A549 (cell line): Measurements from ENCODE around the gene CMIP. TPM values are rescaled to one million over a fixed set of nuclear protein-coding genes. Genes with fewer than 3 reads are reported as not detected.

Experiments
- ATAC-seq, 2 experiments: fragments of 200-7000 bp in 1 of 2; fragments of >200 bp in 1 of 2; cut with Nextera tagmentation in 1 of 2; cut with Tn5 transposase in 1 of 2; 3 replicates each; pipeline versions ENCODE4 v1.8.0 to v1.9.1; 2018 to 2020; ENCODE audit warnings: mild to moderate bottlenecking in 1 of 2, moderate library complexity in 1 of 2
- CTCF ChIA-PET: fragments of 300-600 bp; sonication (Branson Sonifier 250); formaldehyde crosslinking; extraction: SDS; loops from one replicate; lab custom pipeline; 2021; ENCODE audit warnings: antibody characterized with exemption, inconsistent platforms; lab: Yijun Ruan, JAX
- POLR2A ChIA-PET: fragments of 350-600 bp; formaldehyde crosslinking; extraction: SDS; loops from one replicate; lab custom pipeline; 2021; ENCODE audit warnings: antibody characterized with exemption, inconsistent platforms; lab: Yijun Ruan, JAX
- DNase-seq, 2 experiments: peaks; one replicate each; pipeline versions ENCODE4 v3.0.0 to v3.0.0-alpha.2; 2011 to 2016; ENCODE audit warnings: low read depth in 1 of 2, low spot score in 1 of 2
- FAIRE-seq: peaks from 2 replicates; lab custom pipeline; 2011; peaks lifted over from hg19 to GRCh38; lab: Jason Lieb, UNC
- H3K27ac ChIP-seq, 2 experiments: fragments of >200 bp; sonication (Bioruptor Twin); formaldehyde crosslinking; 3 replicates each; pipeline ENCODE4 v1.5.1; 2016 to 2017
- H3K4me1 ChIP-seq: fragments of >200 bp; sonication (Bioruptor Twin); formaldehyde crosslinking; 3 replicates; pipeline ENCODE4 v1.6.1; 2016
- H3K4me2 ChIP-seq: fragments of >200 bp; sonication (Bioruptor Twin); formaldehyde crosslinking; 3 replicates; pipeline ENCODE4 v1.6.1; 2016
- H3K4me3 ChIP-seq: fragments of >200 bp; sonication (Bioruptor Twin); formaldehyde crosslinking; 3 replicates; pipeline ENCODE4 v1.5.1; 2016
- H3K9me3 ChIP-seq: fragments of >200 bp; sonication (Bioruptor Twin); formaldehyde crosslinking; 3 replicates; pipeline ENCODE4 v1.6.1; 2016
- BCL3 ChIP-seq: fragments of >200 bp; sonication (Bioruptor Twin); formaldehyde crosslinking; IDR thresholded peaks from 3 replicates; pipeline ENCODE4 v1.6.1; 2016
- CBX8 ChIP-seq: fragments of 200-600 bp; sonication (generic); IDR thresholded peaks from 2 replicates; pipeline ENCODE4 v1.6.1; 2016
- CEBPB ChIP-seq, 2 experiments: fragments of >200 bp in 1 of 2; sonication (Bioruptor Twin) in 1 of 2; formaldehyde crosslinking in 1 of 2; IDR thresholded peaks; 2 replicates each; pipeline ENCODE4 v1.6.1; 2012 to 2016
- EHMT2 ChIP-seq: fragments of 200-600 bp; sonication (generic); IDR thresholded peaks from 2 replicates; pipeline ENCODE4 v1.6.1; 2016; ENCODE audit warnings: antibody characterized with exemption, low read depth, mild to moderate bottlenecking, moderate library complexity
- EP300 ChIP-seq, 2 experiments: fragments of >200 bp; sonication (Bioruptor Twin); formaldehyde crosslinking; IDR thresholded peaks; 2 replicates in 1 of 2; 3 replicates in 1 of 2; pipeline ENCODE4 v1.6.1; 2016 to 2017
- FOSL2 ChIP-seq, 2 experiments: fragments of 450-650 bp in 1 of 2; fragments of >200 bp in 1 of 2; sonication (Bioruptor Twin) in 1 of 2; formaldehyde crosslinking; IDR thresholded peaks; 2 replicates each; pipeline versions ENCODE4 v1.5.0 to v1.6.1; 2016 to 2020; ENCODE audit warnings: mild to moderate bottlenecking in 1 of 2, moderate library complexity in 1 of 2
- GATA3 ChIP-seq: IDR thresholded peaks from 2 replicates; pipeline ENCODE4 v1.6.1; 2012; ENCODE audit warnings: borderline replicate concordance
- HES2 ChIP-seq: fragments of >200 bp; sonication (Bioruptor Twin); formaldehyde crosslinking; IDR thresholded peaks from 2 replicates; pipeline ENCODE4 v1.6.1; 2016
- HMGXB4 ChIP-seq: fragments of 250-450 bp; sonication (Bioruptor Pico); IDR thresholded peaks from 2 replicates; pipeline ENCODE4 v1.5.0; 2021; ENCODE audit warnings: mild to moderate bottlenecking, moderate library complexity, borderline replicate concordance
- HOXA7 ChIP-seq: fragments of 250-450 bp; sonication (Bioruptor Pico); IDR thresholded peaks from 2 replicates; pipeline ENCODE4 v1.5.0; 2020; ENCODE audit warnings: mild to moderate bottlenecking, moderate library complexity
- HOXB13 ChIP-seq: fragments of 250-450 bp; sonication (Bioruptor Pico); IDR thresholded peaks from 2 replicates; pipeline ENCODE4 v1.5.0; 2020; ENCODE audit warnings: low read depth, mild to moderate bottlenecking, moderate library complexity
- HOXB5 ChIP-seq: fragments of 250-450 bp; sonication (Bioruptor Pico); IDR thresholded peaks from 2 replicates; pipeline ENCODE4 v1.5.0; 2020; ENCODE audit warnings: mild to moderate bottlenecking, moderate library complexity
- JUN ChIP-seq, 2 experiments: fragments of >200 bp; sonication (Bioruptor Twin); formaldehyde crosslinking; IDR thresholded peaks; 2 replicates in 1 of 2; 3 replicates in 1 of 2; pipeline ENCODE4 v1.6.1; 2016 to 2017
- KDM1A ChIP-seq: fragments of 200-600 bp; sonication (generic); IDR thresholded peaks from 2 replicates; pipeline ENCODE4 v1.6.1; 2016; ENCODE audit warnings: low read depth, mild to moderate bottlenecking
- KDM5A ChIP-seq: fragments of 200-600 bp; sonication (generic); IDR thresholded peaks from 2 replicates; pipeline ENCODE4 v1.6.1; 2016; ENCODE audit warnings: antibody characterized with exemption, mild to moderate bottlenecking
- MAFK ChIP-seq: fragments of 450-650 bp; IDR thresholded peaks from 2 replicates; pipeline ENCODE4 v1.6.1; 2014; ENCODE audit not compliant: partially characterized antibody
- MAX ChIP-seq: IDR thresholded peaks from 2 replicates; pipeline ENCODE4 v1.6.1; 2012
- MYC ChIP-seq: IDR thresholded peaks from 2 replicates; pipeline ENCODE4 v1.6.1; 2012; ENCODE audit warnings: mild to moderate bottlenecking, inconsistent platforms, low read length, improper control_type of control experiment, borderline replicate concordance
- NFE2L2 ChIP-seq: fragments of 150-350 bp; conservative IDR thresholded peaks from 2 replicates; pipeline ENCODE4 v1.6.1; 2014; ENCODE audit warnings: low read length
- PBX3 ChIP-seq: IDR thresholded peaks from 2 replicates; pipeline ENCODE4 v1.6.1; 2012
- POLR2AphosphoS2 ChIP-seq: conservative IDR thresholded peaks from 2 replicates; pipeline ENCODE4 v1.6.1; 2012; ENCODE audit warnings: low read length, improper control_type of control experiment, inconsistent platforms
- RFX5 ChIP-seq: fragments of 450-650 bp; IDR thresholded peaks from 2 replicates; pipeline ENCODE4 v1.7.1; 2014; ENCODE audit warnings: antibody characterized with exemption, mild to moderate bottlenecking, moderate library complexity
- TFCP2L1 ChIP-seq: fragments of 250-450 bp; sonication (Bioruptor Pico); IDR thresholded peaks from 2 replicates; pipeline ENCODE4 v1.5.0; 2021; ENCODE audit warnings: mild to moderate bottlenecking
- USF2 ChIP-seq: fragments of 450-650 bp; IDR thresholded peaks from 2 replicates; pipeline ENCODE4 v1.6.1; 2014; ENCODE audit warnings: antibody characterized with exemption
- ZC3H11A ChIP-seq: fragments of 450-650 bp; IDR thresholded peaks from 2 replicates; pipeline ENCODE4 v1.6.1; 2014; ENCODE audit warnings: antibody characterized with exemption, mild to moderate bottlenecking
- ZFP36 ChIP-seq: fragments of 450-650 bp; IDR thresholded peaks from 2 replicates; pipeline ENCODE4 v1.6.1; 2014; ENCODE audit warnings: borderline replicate concordance; ENCODE audit not compliant: partially characterized antibody
- ZNF302 ChIP-seq: fragments of 250-450 bp; sonication (Bioruptor Pico); IDR thresholded peaks from 2 replicates; pipeline ENCODE4 v1.9.0; 2021; ENCODE audit warnings: inconsistent platforms, mild to moderate bottlenecking, moderate library complexity
- WGBS: methylation state at CpG from one replicate; pipeline ENCODE4 v1.1.6; 2017; ENCODE audit errors: missing lambda C conversion rate; 5-methylcytosine and 5-hydroxymethylcytosine counted together
- polyA plus RNA-seq, 4 experiments: library from polyadenylated mRNA; depleted of rRNA in 3 of 4; stranded (reverse); fragments of >200 nt; fragmentation: RNase III in 1 of 4; extraction: RNeasy Plus Mini Kit Qiagen cat#74134 plus additional on column Dnase treatment in 1 of 4; gene quantifications; 2 replicates in 3 of 4; 3 replicates in 1 of 4; pipeline ENCODE4 v1.2.3, GENCODE V29; 2011 to 2017

CMIP gene
- polyA plus RNA-seq, 2 of the 4 experiments (the other 2 are of a cell fraction): 21.6 to 125 TPM

- no peak for ATAC-seq
- Histone ChIP-seq H3K4me2 (0 out of 3 replicates have a peak overlapping the region, but pooled peaks have one; percentile 8), H3K4me3 (no peak overlapping the region), H3K27ac (peak overlapping the region; percentile 77 to 94)
- TF ChIP-seq EP300 (IDR thresholded peaks at IDR 0.05) (no peak), ZFP36 (peak; percentile 99), KDM1A (no peak), FOSL2 (IDR thresholded peaks at IDR 0.05) (no peak), FOSL2 (CRISPR knock-in tag; IDR thresholded peaks at IDR 0.05) (peak; percentile 43), MAFK (peak; percentile 83), TFCP2L1 (0 out of 2 replicates have a peak, but pooled peaks have one; percentile 27), RFX5 (no peak), NFE2L2 (peak; percentile 35; the same call in 1 of the 2 replicates)
- TF ChIP-seq, all 56 proteins: peak for 5
- Histone ChIP-seq H3K9me3 (peaks cover 6% of the 10 kb centered on the region; the same call in 1 of the 3 replicates), H3K4me1 (peaks cover 50% of the 10 kb centered on the region)
- ChIA-PET POLR2A (no interaction called here), CTCF (interaction anchor here (0.6 to 1.8 kb wide), 3 partner anchors 94 to 352 kb away, joined by 3 to 6 read pairs (median 5); no protein-coding TSS in a partner anchor)
- DNase-seq: peak in 1 of 2 experiments; percentile 56
- FAIRE-seq: no peak
- WGBS: 62% methylated on average over 8 of the region's 8 CpGs
These were observed 273.1 kb downstream of the CMIP start for GRCh38 chr16:81717662-81718189.

- CTCF ChIA-PET: interaction anchor here (0.6 to 1.8 kb wide), 4 partner anchors 19 to 349 kb away, joined by 3 to 6 read pairs (median 3); no protein-coding TSS in a partner anchor
- Histone ChIP-seq H3K4me1 (peaks cover 45% of the 10 kb centered on the region), H3K9me3 (peaks cover 6% of the 10 kb centered on the region; the same call in 1 of the 3 replicates), H3K27ac (peak overlapping the region; percentile 77 to 94)
- POLR2A ChIA-PET: no interaction called here
- TF ChIP-seq USF2: no peak
- TF ChIP-seq NFE2L2: no peak
- TF ChIP-seq MAX: no peak
- TF ChIP-seq FOSL2 (IDR thresholded peaks at IDR 0.05): no peak
- TF ChIP-seq FOSL2 (CRISPR knock-in tag; IDR thresholded peaks at IDR 0.05): no peak
- no peak for TF ChIP-seq BCL3
- TF ChIP-seq GATA3: no peak
- TF ChIP-seq ZC3H11A: no peak
- TF ChIP-seq HES2: no peak
- TF ChIP-seq TFCP2L1: no peak
- TF ChIP-seq KDM5A: no peak
- no peak for TF ChIP-seq JUN (IDR thresholded peaks at IDR 0.05)
- TF ChIP-seq, all 56 proteins: peak for 0
- WGBS: 90% methylated on average over 5 of the region's 5 CpGs
- 0 out of 3 replicates have a peak overlapping the region, but pooled peaks have one; percentile 18 for H3K4me2 ChIP-seq
- no peak overlapping the region for H3K4me3 ChIP-seq
- ATAC-seq (no peak), FAIRE-seq (no peak), DNase-seq (no peak)
These were observed 274.0 kb downstream of the CMIP start for GRCh38 chr16:81718637-81719036.

GRCh38 chr16:81719993-81720392, 275.4 kb downstream of the CMIP start:
- no peak for ATAC-seq
- CTCF ChIA-PET: interaction anchor here (0.7 to 1.3 kb wide), 4 partner anchors 8 to 684 kb away, joined by 3 read pairs; partner anchors contain the start of gene ATMIN
- 91% methylated on average over 2 of the region's 2 CpGs for WGBS
- POLR2A ChIA-PET: no interaction called here
- DNase-seq: no peak
- no peak for FAIRE-seq
- Histone ChIP-seq H3K27ac (peak overlapping the region; percentile 75 to 94), H3K4me2 (no peak overlapping the region), H3K4me1 (peaks cover 49% of the 10 kb centered on the region), H3K9me3 (peaks cover 6% of the 10 kb centered on the region; the same call in 1 of the 3 replicates), H3K4me3 (no peak overlapping the region)
- TF ChIP-seq HOXB5 (no peak; the same call in 1 of the 2 replicates), ZNF302 (no peak), MYC (no peak), FOSL2 (IDR thresholded peaks at IDR 0.05) (no peak), FOSL2 (CRISPR knock-in tag; IDR thresholded peaks at IDR 0.05) (no peak), HOXA7 (no peak), EHMT2 (no peak), PBX3 (no peak), BCL3 (no peak), TFCP2L1 (no peak), CBX8 (no peak), NFE2L2 (no peak), HOXB13 (CRISPR knock-in tag) (no peak), CEBPB (IDR thresholded peaks at IDR 0.05) (no peak), POLR2AphosphoS2 (no peak), HMGXB4 (CRISPR knock-in tag) (no peak)
